Effector memory CD4-positive, alpha-beta T cell (primary cell): ENCODE data around the gene ITSN2.
A peak's percentile ranks its signal among the peaks of the same experiment; 100 is the strongest.

Source experiments
- DNase-seq, 3 donors: peaks; one replicate each; pipeline ENCODE4 v3.0.0-alpha.2; 2020
- H3K27ac ChIP-seq: 2 replicates; pipeline ENCODE4 v1.7.0; 2013; ENCODE audit warnings: mild to moderate bottlenecking, low read length, moderate library complexity; ENCODE audit not compliant: insufficient read depth, poor library complexity, severe bottlenecking
- H3K27me3 ChIP-seq: replicated peaks from 2 replicates; pipeline ENCODE4 v1.7.0; 2013; ENCODE audit warnings: mild to moderate bottlenecking, low read length; ENCODE audit not compliant: insufficient read depth, control insufficient read depth, poor library complexity, severe bottlenecking
- H3K36me3 ChIP-seq: 2 replicates; pipeline ENCODE4 v1.7.0; 2013; ENCODE audit warnings: mild to moderate bottlenecking, low read length, moderate library complexity; ENCODE audit not compliant: control insufficient read depth, insufficient read depth
- H3K4me1 ChIP-seq: 2 replicates; pipeline ENCODE4 v1.7.0; 2013; ENCODE audit warnings: low read length, mild to moderate bottlenecking; ENCODE audit not compliant: control insufficient read depth, insufficient read depth, poor library complexity, severe bottlenecking
- H3K4me3 ChIP-seq: 2 replicates; pipeline ENCODE4 v1.7.0; 2013; ENCODE audit warnings: low read length, low read depth, mild to moderate bottlenecking; ENCODE audit not compliant: insufficient read depth, poor library complexity, severe bottlenecking
- H3K9me3 ChIP-seq: 2 replicates; pipeline ENCODE4 v1.7.0; 2013; ENCODE audit warnings: mild to moderate bottlenecking, low read length, moderate library complexity; ENCODE audit not compliant: control insufficient read depth

The ITSN2 gene

GRCh38 chr2:24176326-24176725 lies 184.0 kb downstream of the ITSN2 start:
- Histone ChIP-seq H3K27me3 (no peaks in the 10 kb centered on the region), H3K9me3 (no peaks in the 10 kb centered on the region), H3K36me3 (no peaks in the 10 kb centered on the region), H3K4me3 (no peak overlapping the region), H3K4me1 (no peaks in the 10 kb centered on the region), H3K27ac (no peak overlapping the region)
- no peak for DNase-seq

DNA sequence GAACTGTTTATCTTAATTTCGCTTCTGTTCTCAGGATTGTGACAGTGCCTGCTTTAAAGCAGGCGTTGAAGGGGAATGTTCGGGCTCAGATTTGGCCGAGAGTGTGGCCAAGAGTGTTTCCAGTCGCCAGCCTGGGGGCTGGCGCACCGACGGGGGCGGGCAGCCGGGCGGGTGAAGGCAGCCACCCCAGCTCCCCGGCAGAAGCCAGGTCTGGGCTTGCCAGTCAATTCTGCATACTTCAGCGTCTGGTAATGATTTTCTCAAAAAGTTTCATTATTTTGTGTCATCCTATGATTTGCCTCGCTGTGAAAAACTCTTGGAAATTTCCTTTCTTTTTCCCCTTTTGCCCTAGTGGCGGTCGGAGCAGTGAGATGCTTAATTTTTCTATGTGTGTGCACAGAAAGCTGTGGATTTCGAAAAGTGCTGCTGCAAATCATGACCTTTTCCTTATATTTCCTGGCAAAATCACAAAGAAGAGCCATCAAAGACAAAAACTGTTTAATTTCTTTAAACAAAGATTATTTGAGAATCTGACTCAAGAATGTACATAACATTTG lies 184.6 kb downstream of the ITSN2 start:
- Histone ChIP-seq H3K27me3 (no peaks in the 10 kb centered on the region), H3K9me3 (no peaks in the 10 kb centered on the region), H3K36me3 (no peaks in the 10 kb centered on the region), H3K4me3 (no peak overlapping the region), H3K4me1 (no peaks in the 10 kb centered on the region), H3K27ac (no peak overlapping the region)
- DNase-seq, result no peak

GRCh38 chr2:24174851-24175277 lies 185.5 kb downstream of the ITSN2 start, which contains the start of gene FAM228A:
TSS of gene FAM228A (plus strand) at chr2:24175053. CDS start at chr2:24175481, 428 bp downstream.
- no peaks in the 10 kb centered on the region for H3K9me3 ChIP-seq
- no peaks in the 10 kb centered on the region for H3K4me1 ChIP-seq
- H3K4me3 ChIP-seq, result no peak within 1 kb of the TSS
- no peak for DNase-seq
- H3K36me3 ChIP-seq, result no peaks in the 10 kb centered on the region
- H3K27me3 ChIP-seq, result no peaks in the 10 kb centered on the region
- no peak within 1 kb of the TSS for H3K27ac ChIP-seq

GRCh38 chr2:24169023-24169422 lies 191.3 kb downstream of the ITSN2 start:
- H3K27ac ChIP-seq, result no peak overlapping the region
- H3K36me3 ChIP-seq, result no peaks in the 10 kb centered on the region
- no peak for DNase-seq
- no peaks in the 10 kb centered on the region for H3K9me3 ChIP-seq
- H3K27me3 ChIP-seq, result no peaks in the 10 kb centered on the region
- no peaks in the 10 kb centered on the region for H3K4me1 ChIP-seq
- H3K4me3 ChIP-seq, result no peak overlapping the region

GRCh38 chr2:24164416-24164973 lies 195.8 kb downstream of the ITSN2 start:
- H3K27ac ChIP-seq, result no peak overlapping the region
- no peaks in the 10 kb centered on the region for H3K9me3 ChIP-seq
- no peaks in the 10 kb centered on the region for H3K4me1 ChIP-seq
- DNase-seq, result peak in 1 of 3 donors; percentile 18
- no peaks in the 10 kb centered on the region for H3K36me3 ChIP-seq
- no peaks in the 10 kb centered on the region for H3K27me3 ChIP-seq
- H3K4me3 ChIP-seq, result no peak overlapping the region

GRCh38 chr2:24163601-24164000 lies 196.7 kb downstream of the ITSN2 start:
- Histone ChIP-seq H3K4me1 (no peaks in the 10 kb centered on the region), H3K9me3 (no peaks in the 10 kb centered on the region), H3K36me3 (no peaks in the 10 kb centered on the region), H3K27ac (no peak overlapping the region), H3K4me3 (no peak overlapping the region), H3K27me3 (no peaks in the 10 kb centered on the region)
- no peak for DNase-seq

DNA sequence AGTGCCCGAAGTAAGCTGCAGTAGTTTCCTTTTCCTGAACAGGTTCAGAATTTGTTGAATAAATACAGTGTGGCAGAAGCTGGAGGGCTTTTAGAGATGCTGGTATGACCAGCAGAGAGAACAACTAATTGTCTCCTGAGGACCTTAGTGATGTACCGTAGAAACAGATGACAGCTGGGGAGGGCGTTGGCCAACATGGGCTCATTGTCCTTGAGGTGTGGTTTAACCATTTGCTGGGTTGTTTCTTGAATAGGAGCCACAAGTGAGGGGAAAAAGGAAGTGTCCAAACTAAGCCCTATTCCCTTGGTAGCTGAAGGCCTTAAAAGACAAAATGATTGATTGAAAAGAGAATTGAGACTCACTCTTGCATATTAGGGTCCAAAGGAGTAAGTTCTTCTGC lies 197.2 kb downstream of the ITSN2 start:
- no peaks in the 10 kb centered on the region for H3K4me1 ChIP-seq

DNA sequence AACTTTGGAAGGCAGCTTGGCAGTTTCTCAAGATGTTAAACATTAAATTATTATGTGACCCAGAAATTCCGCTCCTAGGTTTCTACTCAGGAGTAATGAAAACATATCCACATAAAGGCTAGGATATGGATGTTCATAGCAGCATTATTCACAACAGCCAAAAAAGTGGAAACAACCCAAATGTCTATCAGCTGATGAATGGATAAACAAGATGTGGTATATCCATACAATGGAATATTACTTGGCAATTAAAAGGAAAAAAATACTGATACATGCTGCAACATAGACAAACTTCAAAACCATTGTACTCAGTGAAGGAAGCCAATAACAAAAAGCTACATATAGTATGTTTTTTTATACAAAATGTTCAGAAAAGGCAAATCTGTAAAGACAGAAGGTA lies 197.8 kb downstream of the ITSN2 start:
- no peak overlapping the region for H3K4me3 ChIP-seq
- H3K27me3 ChIP-seq, result no peaks in the 10 kb centered on the region
- no peaks in the 10 kb centered on the region for H3K4me1 ChIP-seq
- H3K27ac ChIP-seq, result no peak overlapping the region
- H3K36me3 ChIP-seq, result no peaks in the 10 kb centered on the region
- DNase-seq, result no peak
- no peaks in the 10 kb centered on the region for H3K9me3 ChIP-seq

More for the DNA sequence above, 197.2 kb downstream of the ITSN2 start:
- no peaks in the 10 kb centered on the region for H3K36me3 ChIP-seq
- no peak overlapping the region for H3K27ac ChIP-seq
- H3K4me3 ChIP-seq, result no peak overlapping the region
- no peak for DNase-seq
- no peaks in the 10 kb centered on the region for H3K27me3 ChIP-seq
- H3K9me3 ChIP-seq, result no peaks in the 10 kb centered on the region

DNA sequence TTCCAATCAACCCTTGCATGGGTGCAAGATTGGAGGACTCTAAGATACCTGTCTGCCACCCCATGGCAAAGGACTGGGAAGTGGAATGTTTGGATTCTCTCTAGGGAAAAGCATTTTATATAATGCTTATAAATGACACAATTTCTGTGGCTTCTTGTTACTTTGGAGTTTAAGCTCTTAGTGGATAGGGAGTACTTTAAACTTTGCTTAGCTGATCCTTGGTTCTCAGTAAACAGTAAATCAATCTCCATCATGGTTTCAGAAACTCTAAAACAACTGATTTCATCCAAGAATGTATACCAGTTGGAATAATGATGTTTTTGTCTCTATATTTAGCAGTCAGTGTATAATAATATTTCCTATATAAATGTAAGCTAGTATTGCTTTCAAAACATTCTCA lies 199.6 kb downstream of the ITSN2 start:
- H3K9me3 ChIP-seq, result no peaks in the 10 kb centered on the region
- no peak overlapping the region for H3K27ac ChIP-seq
- no peaks in the 10 kb centered on the region for H3K4me1 ChIP-seq
- no peaks in the 10 kb centered on the region for H3K27me3 ChIP-seq
- DNase-seq, result no peak
- H3K4me3 ChIP-seq, result no peak overlapping the region
- H3K36me3 ChIP-seq, result no peaks in the 10 kb centered on the region

DNA sequence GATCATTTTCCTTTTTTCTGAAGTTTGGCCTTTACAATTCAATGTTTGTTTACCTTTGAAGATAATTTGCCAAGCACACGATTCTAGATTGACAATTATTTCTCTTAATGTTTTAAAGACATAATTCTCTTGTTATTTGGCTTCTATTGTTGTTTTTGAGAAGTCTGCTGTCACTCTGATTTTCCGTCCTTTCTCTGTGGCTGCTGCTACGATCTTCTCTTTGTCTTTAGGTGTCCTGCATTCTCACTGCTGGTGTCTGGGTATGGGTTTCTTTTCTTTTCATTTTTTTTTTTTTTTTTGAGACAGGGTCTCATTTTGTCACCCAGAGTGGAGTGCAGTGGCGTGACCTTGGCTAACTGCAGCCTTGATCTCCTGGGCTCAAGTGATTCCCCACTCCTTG lies 200.6 kb downstream of the ITSN2 start:
- H3K4me1 ChIP-seq, result no peaks in the 10 kb centered on the region
- no peak overlapping the region for H3K27ac ChIP-seq
- H3K36me3 ChIP-seq, result no peaks in the 10 kb centered on the region
- no peaks in the 10 kb centered on the region for H3K9me3 ChIP-seq
- H3K27me3 ChIP-seq, result no peaks in the 10 kb centered on the region
- H3K4me3 ChIP-seq, result no peak overlapping the region
- DNase-seq, result no peak
